ACHN (cell line): Measurements from ENCODE around the gene FAM193A.
"Not testable (repeated sequence)": the region's sequence is repeated elsewhere in the genome, so short reads cannot be mapped to it uniquely, and the experiment has no call there.

Source experiments
- DNase-seq: peaks from one replicate; pipeline ENCODE4 v3.0.0-alpha.2; 2015
- in situ Hi-C: cut with HindIII; loops from 2 replicates; pipeline ENCODE4 v1.10.0; 2017; ENCODE audit warnings: low sequenced_read_pairs, low pct_ligation_motif_present, low pct_unique_long_range_greater_than_20kb

Gene FAM193A

DNA sequence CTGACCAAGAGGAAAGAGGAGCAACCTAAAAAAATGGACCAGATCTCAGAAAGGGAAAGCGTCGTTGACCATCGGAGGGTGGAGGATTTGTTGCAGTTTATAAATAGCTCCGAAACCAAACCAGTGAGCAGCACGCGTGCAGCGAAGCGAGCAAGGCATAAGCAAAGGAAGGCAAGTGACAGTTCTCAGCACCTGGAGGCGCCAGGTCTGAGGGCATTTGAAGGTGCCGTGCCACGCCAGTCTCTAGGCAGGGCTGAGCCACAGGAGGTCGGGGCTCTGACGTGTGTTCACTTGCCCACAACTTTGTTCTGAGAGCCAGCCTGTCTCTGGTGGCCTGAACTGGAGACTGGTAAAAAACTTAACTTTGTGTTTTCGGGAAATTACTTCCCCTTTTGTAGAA is 160.0 kb downstream of the FAM193A start:
- DNase-seq = no peak

DNA sequence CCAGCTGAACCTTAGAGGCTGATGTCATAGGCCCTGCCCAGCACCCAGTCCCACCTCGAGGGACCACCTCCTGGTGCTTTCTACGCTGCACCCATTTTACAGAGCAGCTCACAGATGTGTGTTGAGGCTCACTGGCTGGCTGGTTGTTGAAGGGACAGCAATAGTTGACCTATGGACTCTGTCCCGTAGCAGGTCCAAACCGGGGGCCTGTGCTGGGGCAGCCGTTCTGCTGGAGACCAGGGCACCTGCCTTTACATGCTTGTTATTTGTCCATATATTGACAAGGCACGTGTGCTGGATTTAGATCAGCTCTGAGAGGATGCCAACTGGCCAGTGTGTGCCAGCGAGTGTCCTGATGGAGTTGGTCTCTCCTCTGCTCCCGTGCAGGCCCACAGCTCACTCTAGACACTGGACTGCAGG is 161.6 kb downstream of the FAM193A start:
- in situ Hi-C loops = no loop called here
- DNase-seq = no peak

More for the DNA sequence above, 160.0 kb downstream of the FAM193A start:
- in situ Hi-C loops = no loop called here

DNA sequence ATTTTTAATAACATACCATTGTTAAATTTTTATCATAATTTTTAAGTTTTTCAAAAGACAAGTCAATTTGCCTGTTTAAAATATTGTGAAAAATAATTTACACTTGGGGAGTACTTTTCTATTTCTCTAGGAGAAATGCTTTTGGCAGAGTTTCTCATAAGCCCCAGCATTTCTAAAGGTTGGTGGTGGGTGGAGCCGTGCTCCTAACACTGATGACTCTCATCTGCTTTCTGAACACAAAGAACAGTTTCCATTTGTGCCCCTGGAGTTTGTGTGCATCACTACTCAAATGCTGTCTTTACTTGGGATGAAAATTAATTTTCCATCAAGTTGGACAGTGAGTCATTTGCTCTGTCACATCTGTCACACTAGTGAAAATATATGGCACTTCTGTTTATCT is 162.1 kb downstream of the FAM193A start:
- DNase-seq = no peak
- in situ Hi-C loops = no loop called here

DNA sequence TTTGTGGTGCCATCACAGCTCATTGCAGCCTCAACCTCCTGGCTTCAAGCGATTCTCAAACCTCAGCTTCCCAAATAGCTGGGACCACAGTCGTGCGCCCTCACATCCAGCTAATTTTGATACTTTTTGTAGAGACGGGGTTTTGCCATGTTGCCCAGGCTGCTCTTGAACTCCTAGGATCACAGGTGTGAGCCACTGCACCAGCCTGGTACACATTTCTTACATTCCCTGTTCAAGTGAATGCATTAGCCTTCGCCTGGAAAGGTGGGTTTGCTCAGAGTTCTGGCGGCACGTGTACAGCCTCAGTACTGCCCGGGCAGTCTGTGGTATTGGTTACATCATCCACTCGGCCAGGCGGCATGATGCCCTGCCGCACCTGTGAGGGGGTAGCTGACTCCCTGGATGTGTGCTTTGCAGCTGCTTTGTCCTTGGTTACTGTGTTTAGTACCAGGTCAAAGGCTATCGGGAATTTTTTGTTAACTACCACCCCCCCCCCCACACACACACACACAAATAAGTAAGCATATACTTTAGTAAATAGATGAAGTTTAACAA is 162.6 kb downstream of the FAM193A start:
- in situ Hi-C loops = no loop called here
- no peak for DNase-seq

DNA sequence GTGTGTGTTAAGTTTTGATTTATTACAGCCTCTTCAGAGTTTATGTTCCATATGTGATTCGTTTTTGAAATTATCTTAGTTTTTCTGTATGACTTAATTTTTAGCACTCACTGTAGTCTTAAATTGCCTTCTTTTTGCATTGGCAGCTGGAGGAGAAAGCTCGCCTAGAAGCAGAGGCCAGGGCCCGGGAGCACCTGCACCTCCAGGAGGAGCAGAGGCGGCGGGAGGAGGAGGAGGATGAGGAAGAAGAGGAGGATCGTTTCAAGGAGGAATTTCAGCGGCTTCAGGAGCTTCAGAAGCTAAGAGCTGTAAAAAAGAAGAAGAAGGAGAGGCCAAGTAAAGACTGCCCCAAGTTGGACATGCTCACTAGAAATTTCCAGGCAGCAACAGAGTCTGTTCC is 163.1 kb downstream of the FAM193A start:
- in situ Hi-C loops = no loop called here

DNA sequence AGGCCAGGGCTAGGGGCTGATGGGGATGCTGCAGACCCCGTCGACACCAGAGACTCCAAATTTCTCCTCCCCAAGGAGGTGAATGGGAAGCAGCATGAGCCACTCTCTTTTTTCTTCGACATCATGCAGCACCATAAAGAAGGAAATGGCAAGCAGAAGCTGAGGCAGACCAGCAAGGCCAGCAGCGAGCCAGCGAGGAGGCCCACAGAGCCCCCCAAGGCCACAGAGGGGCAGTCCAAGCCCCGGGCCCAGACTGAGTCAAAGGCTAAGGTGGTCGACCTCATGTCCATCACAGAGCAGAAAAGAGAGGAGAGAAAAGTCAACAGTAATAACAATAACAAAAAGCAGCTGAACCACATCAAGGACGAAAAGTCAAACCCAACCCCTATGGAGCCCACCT is 163.6 kb downstream of the FAM193A start:
- no peak for DNase-seq
- in situ Hi-C loops = no loop called here

More for the DNA sequence above, 163.1 kb downstream of the FAM193A start:
- no peak for DNase-seq

DNA sequence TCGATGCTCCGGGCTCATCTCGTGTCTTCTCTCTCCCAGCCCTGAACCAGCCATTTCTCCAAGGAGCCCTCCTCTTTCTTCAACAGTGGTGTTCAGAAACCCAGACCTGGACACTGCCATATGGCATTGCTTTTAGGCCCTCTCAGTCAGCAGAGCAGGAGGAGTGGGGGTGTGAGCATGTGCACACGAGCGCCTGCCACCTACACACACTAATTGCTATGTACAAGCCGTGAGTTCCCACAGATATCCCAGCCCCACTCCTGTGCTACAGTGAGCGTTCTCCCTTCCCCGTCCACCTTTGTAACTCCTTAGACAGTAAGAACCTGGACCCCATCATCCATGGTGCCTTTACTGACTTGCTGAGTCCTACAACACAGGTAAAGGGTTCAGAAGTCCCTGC is 165.9 kb downstream of the FAM193A start:
- in situ Hi-C loops = no loop called here
- no peak for DNase-seq

DNA sequence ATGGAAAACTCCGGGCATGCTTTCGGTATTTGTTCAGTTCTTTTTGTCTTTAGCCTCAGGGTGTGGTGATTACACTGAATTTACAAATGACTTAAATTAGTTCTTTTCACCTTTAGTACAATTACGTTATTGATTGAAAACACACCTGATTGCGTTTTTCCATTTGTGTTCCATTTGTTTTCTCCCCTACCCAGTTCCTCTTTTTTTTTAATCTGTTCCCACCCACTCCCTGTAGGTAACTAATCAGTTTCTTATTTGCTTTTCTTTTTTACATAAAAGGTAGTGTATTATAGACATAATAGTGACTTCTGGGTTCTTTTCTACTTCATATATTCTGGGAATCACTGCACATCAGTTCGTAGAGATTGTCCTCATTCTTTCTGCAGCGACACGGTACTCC is 166.3 kb downstream of the FAM193A start:
- no peak for DNase-seq
- in situ Hi-C loops = no loop called here

DNA sequence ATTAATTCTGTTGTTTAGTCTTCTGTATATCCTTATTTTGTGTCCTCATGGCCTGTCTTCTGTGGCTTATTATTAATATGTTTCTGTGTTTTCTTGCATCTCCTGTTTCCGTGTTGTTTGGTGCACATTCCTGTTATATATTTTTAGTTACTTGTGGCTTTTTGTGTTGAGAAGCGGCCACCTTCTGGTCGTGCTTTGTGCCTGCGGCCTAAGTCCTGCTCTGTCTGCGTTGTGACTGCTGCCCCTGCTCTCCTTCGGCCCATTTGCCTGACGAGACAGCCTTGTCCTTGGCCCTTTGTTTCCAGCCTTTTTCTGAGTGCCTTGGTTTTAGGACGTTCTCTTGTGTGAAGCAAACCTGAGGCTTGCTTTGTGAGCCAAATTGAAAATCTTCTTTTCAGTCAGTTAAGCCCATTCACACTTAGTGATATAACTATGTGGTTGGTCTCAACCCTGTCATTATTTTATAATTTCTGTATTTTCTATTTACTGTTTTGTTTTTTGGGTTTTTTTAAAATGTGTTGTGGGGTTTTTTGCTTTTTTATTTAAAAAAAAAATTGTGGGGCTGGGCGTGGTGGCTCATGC is 175.9 kb downstream of the FAM193A start:
- DNase-seq = peak; percentile 24
- in situ Hi-C loops = no loop called here

DNA sequence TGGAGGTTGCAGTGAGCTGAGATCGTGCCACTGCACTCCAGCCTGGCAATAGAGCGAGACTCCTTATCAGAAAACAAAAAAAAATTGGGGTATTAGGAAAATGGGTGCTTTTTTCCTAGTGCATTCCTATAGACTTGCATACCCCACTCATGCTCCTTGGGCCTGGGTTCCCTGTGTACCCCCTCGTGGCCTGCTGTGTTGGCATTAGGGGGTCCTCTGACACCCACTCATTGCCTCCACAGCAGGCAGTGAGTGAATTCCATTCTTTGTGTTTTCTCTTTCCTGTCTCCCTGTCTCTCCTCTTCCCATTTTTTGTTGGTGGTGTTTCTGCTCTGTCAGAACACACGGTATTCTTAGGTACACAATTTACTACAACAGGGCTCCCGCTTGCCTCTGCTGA is 176.9 kb downstream of the FAM193A start:
- no peak for DNase-seq

DNA sequence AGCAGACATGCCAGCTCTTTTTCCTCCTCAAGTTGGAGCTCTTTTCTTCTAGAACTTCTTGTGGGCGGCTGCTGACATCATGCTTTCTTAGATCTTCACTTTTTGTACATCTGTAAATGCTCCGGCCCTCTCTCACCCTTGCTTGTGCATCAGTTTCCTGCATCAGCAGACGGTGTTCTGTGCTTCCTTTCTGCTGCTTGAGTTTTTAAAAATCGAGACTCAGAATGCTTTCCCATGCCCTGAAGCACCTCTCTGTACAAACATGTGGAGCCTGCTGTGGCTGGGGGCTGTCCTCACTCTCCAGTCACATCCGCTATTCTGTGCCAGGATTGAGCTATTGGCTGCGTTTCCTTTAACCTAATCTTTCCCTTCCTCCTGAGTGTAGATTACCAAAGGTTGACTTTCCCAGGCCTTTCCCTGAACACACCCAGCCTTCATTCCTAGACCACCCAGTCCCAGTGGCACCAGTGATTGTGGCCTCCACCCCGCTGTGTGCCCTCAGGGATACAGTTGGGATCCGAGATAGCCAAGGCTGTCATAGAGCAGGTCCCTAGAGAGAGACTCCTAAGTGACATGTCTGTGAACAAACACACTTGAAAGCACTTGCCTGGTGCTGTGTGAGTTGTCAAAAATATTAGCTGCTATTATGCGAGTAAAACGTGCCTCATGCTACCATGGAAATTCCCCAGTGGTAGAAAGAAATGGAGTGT is 177.8 kb downstream of the FAM193A start:
- in situ Hi-C loops = no loop called here
- DNase-seq = no peak

More for the DNA sequence above, 176.9 kb downstream of the FAM193A start:
- in situ Hi-C loops = no loop called here

DNA sequence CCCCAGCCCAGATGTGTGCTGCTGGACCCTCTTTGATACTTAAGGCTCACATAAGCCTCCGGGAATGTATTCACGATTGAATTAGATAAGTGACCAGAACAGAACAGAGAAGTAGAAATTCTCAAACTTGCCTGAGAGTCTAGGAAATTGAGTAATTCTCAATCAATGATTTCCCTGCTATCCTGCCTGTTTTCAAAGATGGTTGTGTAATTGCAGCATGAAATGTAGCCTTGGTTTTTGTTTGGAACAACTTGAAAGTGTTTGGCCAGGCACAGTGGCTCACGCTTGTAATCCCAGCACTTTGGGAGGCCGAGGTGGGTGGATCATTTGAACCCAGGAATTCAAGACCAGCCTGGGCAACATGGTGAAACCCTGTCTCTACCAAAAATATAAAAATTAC is 178.5 kb downstream of the FAM193A start:
- DNase-seq = no peak
- in situ Hi-C loops = no loop called here

DNA sequence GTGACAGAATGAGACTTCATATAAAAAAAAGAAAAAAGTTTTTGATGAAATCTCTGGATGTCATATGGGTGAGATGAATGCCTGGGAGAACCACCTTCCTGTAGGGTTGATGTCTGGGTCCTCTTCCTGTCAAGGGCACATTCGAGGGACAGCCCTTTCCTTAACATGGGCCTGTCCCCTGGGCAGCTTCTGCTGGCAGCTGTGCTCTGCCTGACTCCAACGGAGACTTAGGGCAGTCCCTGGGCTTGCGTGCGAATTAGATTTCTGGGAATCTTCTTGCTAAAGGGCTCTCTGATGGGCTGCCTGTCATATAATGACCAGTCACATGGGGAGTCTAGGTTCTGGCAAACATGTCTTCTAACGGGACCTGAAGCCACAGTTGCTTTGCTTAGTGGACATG is 179.0 kb downstream of the FAM193A start:
- DNase-seq = no peak
- in situ Hi-C loops = no loop called here

DNA sequence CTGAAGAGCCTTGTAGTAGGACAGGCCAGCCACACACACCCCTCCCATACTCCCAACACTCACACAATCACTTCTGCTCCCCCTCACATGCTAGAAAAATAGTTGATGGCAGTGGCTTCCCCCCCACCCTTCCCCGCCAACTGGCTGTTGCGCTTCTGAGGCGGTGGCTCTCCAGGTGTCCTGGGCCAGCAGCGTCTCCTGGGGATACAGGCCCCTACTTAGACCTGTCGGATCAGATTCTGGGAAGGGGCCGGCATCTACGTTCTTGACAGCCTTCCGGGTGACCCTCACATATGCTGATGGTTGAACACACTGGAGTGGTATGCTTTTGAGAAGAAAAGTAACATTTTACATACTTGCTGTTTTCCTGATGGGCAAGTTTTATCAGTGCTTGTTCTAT is 179.8 kb downstream of the FAM193A start:
- in situ Hi-C loops = no loop called here

DNA sequence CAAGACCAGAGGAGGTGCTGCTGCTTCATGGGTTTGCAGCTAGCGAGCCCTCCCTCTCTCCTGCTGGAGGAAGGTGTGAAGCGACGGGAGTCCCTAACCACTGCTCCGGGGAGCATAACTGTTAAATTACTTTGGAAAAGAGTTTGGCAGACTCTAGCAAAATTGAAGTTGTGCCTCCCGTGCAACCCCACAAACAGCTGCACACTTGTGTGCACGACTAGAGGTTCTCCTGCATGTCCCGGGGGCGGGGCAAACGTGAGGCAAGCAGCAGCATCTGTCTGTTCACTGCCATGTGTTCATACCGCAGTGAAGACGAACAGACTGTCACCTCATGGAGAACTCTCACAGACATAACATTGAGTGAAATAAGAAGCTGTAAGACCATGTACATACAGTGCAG is 185.1 kb downstream of the FAM193A start:
- no peak for DNase-seq
- in situ Hi-C loops = no loop called here

More for the DNA sequence above, 179.8 kb downstream of the FAM193A start:
- no peak for DNase-seq

DNA sequence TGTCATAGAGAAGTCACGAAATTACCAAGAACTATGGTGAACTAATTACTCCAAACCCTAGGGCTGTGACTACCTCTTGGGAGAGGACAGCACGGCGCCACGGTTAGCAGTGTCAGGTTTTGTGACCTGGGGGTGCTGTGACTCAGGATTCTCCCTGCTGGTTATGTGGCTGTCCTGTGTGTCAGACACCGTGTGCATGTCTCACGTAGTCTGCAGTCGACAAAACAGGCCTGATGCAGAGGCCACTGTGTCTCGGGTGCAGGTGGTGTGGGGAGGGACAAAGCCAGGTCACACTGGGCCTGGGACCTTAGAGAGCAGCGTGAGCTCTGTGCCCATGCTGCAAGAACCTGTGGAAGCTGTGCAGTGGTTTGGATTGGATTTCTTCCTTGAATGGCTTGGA is 185.6 kb downstream of the FAM193A start:
- DNase-seq = no peak
- in situ Hi-C loops = no loop called here

DNA sequence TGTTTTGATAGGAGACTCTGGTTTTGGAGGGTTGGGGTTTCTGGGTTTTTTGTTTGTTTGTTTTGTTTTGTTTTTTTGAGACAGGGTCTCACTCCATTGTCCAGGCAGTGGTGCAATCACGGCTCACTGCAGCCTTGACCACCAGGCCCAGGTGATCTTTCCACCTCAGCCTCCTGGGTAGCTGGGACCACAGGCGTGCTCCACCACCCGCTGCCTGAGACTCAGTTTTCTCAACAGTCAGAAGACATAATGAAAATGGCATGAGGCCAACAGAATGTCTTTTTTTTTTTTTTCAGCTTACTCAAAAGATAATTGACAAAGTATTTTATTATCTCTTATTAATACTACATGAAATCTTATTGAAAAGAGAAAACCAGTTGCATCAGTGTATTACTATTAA is 187.3 kb downstream of the FAM193A start:
- in situ Hi-C loops = no loop called here
- no peak for DNase-seq

DNA sequence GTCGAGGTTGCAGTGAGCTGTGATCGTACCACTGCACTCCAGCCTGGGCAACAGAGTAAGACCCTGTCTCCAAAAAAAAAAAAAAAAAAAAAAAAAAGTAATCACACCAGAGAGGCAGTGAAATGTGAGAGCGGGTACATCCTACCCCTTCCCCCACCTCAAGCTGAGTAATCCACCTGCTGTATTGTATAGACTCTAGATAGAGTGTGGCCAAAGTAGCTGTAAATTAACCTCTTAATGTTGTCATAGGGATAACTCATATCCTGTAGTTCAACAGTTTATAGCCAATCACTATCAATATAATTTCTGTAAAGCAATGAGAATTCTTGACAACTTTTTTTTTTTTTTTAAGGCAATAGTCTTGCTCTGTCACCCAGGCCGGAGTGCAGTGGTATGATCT is 188.9 kb downstream of the FAM193A start:
- in situ Hi-C loops = no loop called here

DNA sequence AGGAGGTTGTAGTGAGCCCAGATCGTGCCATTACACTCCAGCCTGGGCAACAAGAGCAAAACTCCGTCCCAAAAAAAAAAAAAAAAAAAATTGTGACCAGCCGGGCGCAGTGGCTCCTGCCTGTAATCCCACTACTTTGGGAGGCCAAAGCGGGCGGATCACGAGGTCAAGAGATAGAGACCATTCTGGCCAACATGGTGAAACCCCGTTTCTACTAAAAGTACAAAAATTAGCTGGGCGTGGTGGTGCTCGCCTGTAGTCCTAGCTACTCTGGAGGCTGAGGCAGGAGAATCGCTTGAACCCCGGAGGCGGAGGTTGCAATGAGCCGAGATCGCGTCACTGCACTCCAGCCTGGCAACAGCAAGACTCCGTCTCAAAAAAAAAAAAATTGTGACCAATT is 190.4 kb downstream of the FAM193A start:
- DNase-seq, in situ Hi-C loops: not testable (repeated sequence)

More for the DNA sequence above, 188.9 kb downstream of the FAM193A start:
- DNase-seq = no peak

DNA sequence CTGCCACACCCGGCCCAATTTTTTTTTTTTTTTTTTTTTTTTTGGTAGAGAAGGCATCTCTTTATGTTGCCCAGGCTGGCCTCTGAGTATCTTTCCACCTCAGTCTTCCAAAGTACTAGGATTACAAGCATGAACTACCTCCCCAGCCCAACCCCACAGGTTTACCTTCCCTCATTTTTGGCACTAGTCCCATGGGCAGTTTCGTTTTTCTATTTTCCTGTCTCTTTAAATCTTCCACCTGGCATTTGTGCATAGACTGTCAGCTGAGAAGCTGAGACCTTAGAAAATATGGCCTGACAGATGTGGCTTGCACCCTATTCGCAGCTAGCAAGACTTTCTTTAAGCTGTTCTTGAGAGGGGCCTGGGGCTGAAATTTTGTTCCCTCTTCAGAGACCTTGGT is 191.8 kb downstream of the FAM193A start:
- in situ Hi-C loops = no loop called here
- no peak for DNase-seq
